ENCODE measurements around the gene CNOT4. TPM values are rescaled to one million over a fixed set of nuclear protein-coding genes. Genes with fewer than 3 reads are reported as not detected.

The CNOT4 gene
- total RNA-seq, 1 experiment from 2014 or later: 25.8 TPM

DNA sequence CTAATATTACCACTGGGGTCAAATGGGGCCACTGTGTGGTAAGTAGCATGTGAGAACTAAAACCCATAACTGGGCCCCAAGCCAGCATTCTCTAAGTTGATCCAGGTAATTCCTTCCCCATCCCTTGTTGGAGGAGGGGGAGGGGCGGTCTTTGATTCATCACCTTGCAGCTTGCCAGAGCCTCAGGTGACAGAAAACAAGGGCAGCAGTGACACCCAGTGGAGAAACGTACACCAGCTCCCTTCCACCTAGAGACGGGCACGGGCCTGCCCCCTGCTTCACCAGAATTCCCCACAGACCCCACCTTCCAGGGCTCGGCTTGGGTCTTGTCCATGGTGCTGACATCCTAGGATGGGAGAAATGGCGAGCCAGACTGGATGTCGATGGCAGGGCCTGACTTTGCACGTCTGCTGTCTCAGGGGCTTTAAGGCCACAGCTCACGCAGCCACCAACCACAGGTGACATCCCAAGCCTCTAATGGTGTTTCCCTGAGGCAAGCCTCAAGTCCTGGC lies 174.2 kb downstream of the CNOT4 start:
- H2AFZ ChIP-seq: no peak overlapping the region
- H3K4me2 ChIP-seq: no peak overlapping the region
- TF ChIP-seq EZH2 (IDR thresholded peaks at IDR 0.05; ENCODE audit: low read depth): no peak
- TF ChIP-seq, protein P1, sequence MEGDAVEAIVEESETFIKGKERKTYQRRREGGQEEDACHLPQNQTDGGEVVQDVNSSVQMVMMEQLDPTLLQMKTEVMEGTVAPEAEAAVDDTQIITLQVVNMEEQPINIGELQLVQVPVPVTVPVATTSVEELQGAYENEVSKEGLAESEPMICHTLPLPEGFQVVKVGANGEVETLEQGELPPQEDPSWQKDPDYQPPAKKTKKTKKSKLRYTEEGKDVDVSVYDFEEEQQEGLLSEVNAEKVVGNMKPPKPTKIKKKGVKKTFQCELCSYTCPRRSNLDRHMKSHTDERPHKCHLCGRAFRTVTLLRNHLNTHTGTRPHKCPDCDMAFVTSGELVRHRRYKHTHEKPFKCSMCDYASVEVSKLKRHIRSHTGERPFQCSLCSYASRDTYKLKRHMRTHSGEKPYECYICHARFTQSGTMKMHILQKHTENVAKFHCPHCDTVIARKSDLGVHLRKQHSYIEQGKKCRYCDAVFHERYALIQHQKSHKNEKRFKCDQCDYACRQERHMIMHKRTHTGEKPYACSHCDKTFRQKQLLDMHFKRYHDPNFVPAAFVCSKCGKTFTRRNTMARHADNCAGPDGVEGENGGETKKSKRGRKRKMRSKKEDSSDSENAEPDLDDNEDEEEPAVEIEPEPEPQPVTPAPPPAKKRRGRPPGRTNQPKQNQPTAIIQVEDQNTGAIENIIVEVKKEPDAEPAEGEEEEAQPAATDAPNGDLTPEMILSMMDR (conservative IDR thresholded peaks at IDR 0.05): peak; percentile 88
- no peaks in the 10 kb centered on the region for H3K9me3 ChIP-seq (ENCODE audit: insufficient read depth, low read depth)
- H3K79me2 ChIP-seq (ENCODE audit: low read depth): no peaks in the 10 kb centered on the region
- no peaks in the 10 kb centered on the region for H3K4me1 ChIP-seq (replicated peaks; ENCODE audit: insufficient read depth)
- H4K20me1 ChIP-seq (ENCODE audit: insufficient read depth): no peaks in the 10 kb centered on the region
- H3K4me3 ChIP-seq: no peak overlapping the region
- no peak overlapping the region for H3K27ac ChIP-seq
- no peaks in the 10 kb centered on the region for H3K36me3 ChIP-seq (ENCODE audit: low read depth)
- POLR2A ChIA-PET (ENCODE audit: unreplicated experiment): interaction anchor here (0.6 kb wide), 1 partner anchor 85 kb away, joined by 3 read pairs; no protein-coding TSS in a partner anchor
- H3K27me3 ChIP-seq (ENCODE audit: insufficient read depth, low read depth): peaks cover 10% of the 10 kb centered on the region; the same call in 1 of the 2 replicates
- BruUV-seq (replicated peaks): no TSS peak
- peak; percentile 73 to 87 for DNase-seq
- CTCF ChIA-PET: interaction anchor here (0.6 to 2.2 kb wide), 5 partner anchors 22 to 1182 kb away, joined by 3 to 18 read pairs (median 4); no protein-coding TSS in a partner anchor
- intact Hi-C loops (cut with micrococcal nuclease; ENCODE audit: unreplicated experiment): loop anchor here (1.0 to 5.0 kb wide), 2 partner anchors 54 to 222 kb away; partner anchors contain the start of gene NUP205
- H3K9me2 ChIP-seq (ENCODE audit: insufficient read depth): no peaks in the 10 kb centered on the region
- H3F3A ChIP-seq (ENCODE audit: insufficient read depth, low read depth): no peaks in the 10 kb centered on the region

- H3K36me3 ChIP-seq (ENCODE audit: low read depth): no peaks in the 10 kb centered on the region
- H4K20me1 ChIP-seq (ENCODE audit: insufficient read depth): no peaks in the 10 kb centered on the region
- no peaks in the 10 kb centered on the region for H3F3A ChIP-seq (ENCODE audit: insufficient read depth, low read depth)
- no peak overlapping the region for H3K4me2 ChIP-seq
- H3K27me3 ChIP-seq (ENCODE audit: insufficient read depth, low read depth): peaks cover 10% of the 10 kb centered on the region; the same call in 1 of the 2 replicates
- no peak overlapping the region for H3K4me3 ChIP-seq
- no peaks in the 10 kb centered on the region for H3K79me2 ChIP-seq (ENCODE audit: low read depth)
- no peaks in the 10 kb centered on the region for H3K9me3 ChIP-seq (ENCODE audit: insufficient read depth, low read depth)
- DNase-seq: no peak
- no peak for TF ChIP-seq EZH2 (IDR thresholded peaks at IDR 0.05; ENCODE audit: low read depth)
- TF ChIP-seq, protein P1 (conservative IDR thresholded peaks at IDR 0.05): no peak
- intact Hi-C loops (cut with micrococcal nuclease; ENCODE audit: unreplicated experiment): loop anchor here (1.0 to 5.0 kb wide), 2 partner anchors 54 to 222 kb away; partner anchors contain the start of gene NUP205
- POLR2A ChIA-PET (ENCODE audit: unreplicated experiment): no interaction called here
- H2AFZ ChIP-seq: no peak overlapping the region
- H3K27ac ChIP-seq: no peak overlapping the region
- H3K4me1 ChIP-seq (replicated peaks; ENCODE audit: insufficient read depth): no peaks in the 10 kb centered on the region
- no peaks in the 10 kb centered on the region for H3K9me2 ChIP-seq (ENCODE audit: insufficient read depth)
- BruUV-seq (replicated peaks): no TSS peak
- CTCF ChIA-PET: interaction anchor here (0.6 to 2.2 kb wide), 4 partner anchors 21 to 310 kb away, joined by 3 to 18 read pairs (median 4); no protein-coding TSS in a partner anchor
These were observed 174.9 kb downstream of the CNOT4 start for GRCh38 chr7:135334830-135335543.

- intact Hi-C loops (cut with micrococcal nuclease; ENCODE audit: unreplicated experiment): no loop called here
- no peaks in the 10 kb centered on the region for H3K4me1 ChIP-seq (replicated peaks; ENCODE audit: insufficient read depth)
- H3K27ac ChIP-seq: no peak overlapping the region
- no peak overlapping the region for H3K4me3 ChIP-seq
- no peaks in the 10 kb centered on the region for H3K36me3 ChIP-seq (ENCODE audit: low read depth)
- no peak for DNase-seq
- ChIA-PET POLR2A (ENCODE audit: unreplicated experiment) (no interaction called here), CTCF (no interaction called here)
- H3F3A ChIP-seq (ENCODE audit: insufficient read depth, low read depth): no peaks in the 10 kb centered on the region
- H3K27me3 ChIP-seq (ENCODE audit: insufficient read depth, low read depth): peaks cover 10% of the 10 kb centered on the region; the same call in 1 of the 2 replicates
- no peaks in the 10 kb centered on the region for H3K79me2 ChIP-seq (ENCODE audit: low read depth)
- H3K4me2 ChIP-seq: no peak overlapping the region
- no peak for TF ChIP-seq EZH2 (IDR thresholded peaks at IDR 0.05; ENCODE audit: low read depth)
- TF ChIP-seq, protein P1 (conservative IDR thresholded peaks at IDR 0.05): no peak
- no TSS peak for BruUV-seq (replicated peaks)
- H2AFZ ChIP-seq: no peak overlapping the region
- no peaks in the 10 kb centered on the region for H3K9me3 ChIP-seq (ENCODE audit: insufficient read depth, low read depth)
- no peaks in the 10 kb centered on the region for H3K9me2 ChIP-seq (ENCODE audit: insufficient read depth)
- H4K20me1 ChIP-seq (ENCODE audit: insufficient read depth): no peaks in the 10 kb centered on the region
These were observed 176.0 kb downstream of the CNOT4 start for GRCh38 chr7:135333946-135334345.

Measured in PC-9 (cell line).